ENCODE measurements around the gene RUVBL1. TPM values are rescaled to one million over a fixed set of nuclear protein-coding genes. Genes with fewer than 3 reads are reported as not detected.
A peak's percentile ranks its signal among the peaks of the same experiment; 100 is the strongest.

Gene RUVBL1
- total and polyA plus RNA-seq, 8 donors: 3.7 to 13.3 (median 10.0) TPM

- DNase-seq: no peak
- Histone ChIP-seq H3K9me3 (no peaks in the 10 kb centered on the region), H3K4me1 (peaks cover 28 to 30% (median 29%) of the 10 kb centered on the region in 3 donors), H3K27ac (no peak overlapping the region), H3K4me3 (no peak overlapping the region), H3K36me3 (no peaks in the 10 kb centered on the region), H3K27me3 (no peaks in the 10 kb centered on the region)
- WGBS, 2 donors: 89 to 92% methylated on average over 5 of the region's 5 CpGs
- TF ChIP-seq CTCF (IDR thresholded peaks at IDR 0.05): no peak
- intact Hi-C loops (cut with DNase I): loop anchor here in 1 of 3 donors (5.0 kb wide), 1 partner anchor 54 kb away; no protein-coding TSS in a partner anchor
- no peak for FAIRE-seq
- no peak for ATAC-seq
These were observed 45.3 kb downstream of the RUVBL1 start for GRCh38 chr3:128078322-128078721.

- Histone ChIP-seq H3K27me3 (no peaks in the 10 kb centered on the region), H3K27ac (no peak overlapping the region), H3K9me3 (no peaks in the 10 kb centered on the region), H3K4me1 (peaks cover 22 to 26% (median 23%) of the 10 kb centered on the region in 3 donors), H3K4me3 (no peak overlapping the region), H3K36me3 (no peaks in the 10 kb centered on the region)
- DNase-seq (no peak), ATAC-seq (no peak), FAIRE-seq (no peak)
- intact Hi-C loops (cut with DNase I): loop anchor here in 1 of 3 donors (5.0 kb wide), 1 partner anchor 55 kb away; no protein-coding TSS in a partner anchor
- WGBS, 2 donors: 0 to 89% methylated on average over 1 of the region's 1 CpG
- TF ChIP-seq CTCF (IDR thresholded peaks at IDR 0.05): no peak
These were observed 45.9 kb downstream of the RUVBL1 start for GRCh38 chr3:128077665-128078064.

GRCh38 chr3:128077202-128077624 lies 46.4 kb downstream of the RUVBL1 start:
- no peak for TF ChIP-seq CTCF (IDR thresholded peaks at IDR 0.05)
- Histone ChIP-seq H3K4me3 (peak overlapping the region in 2 of 4 donors; percentile 31 to 44), H3K4me1 (peaks cover 17 to 22% (median 18%) of the 10 kb centered on the region in 3 donors), H3K27me3 (no peaks in the 10 kb centered on the region), H3K27ac (no peak overlapping the region), H3K36me3 (no peaks in the 10 kb centered on the region), H3K9me3 (no peaks in the 10 kb centered on the region)
- 43 to 68% methylated on average over 11 of the region's 11 CpGs for whole genome bisulfite sequencing, 2 donors
- DNase-seq (no peak), FAIRE-seq (no peak), ATAC-seq (no peak)
- intact Hi-C loops (cut with DNase I): loop anchor here in 1 of 3 donors (5.0 kb wide), 1 partner anchor 55 kb away; no protein-coding TSS in a partner anchor

- no peaks in the 10 kb centered on the region for H3K27me3 ChIP-seq
- 61 to 63% methylated on average over 70 to 79 of the region's 79 CpGs for WGBS, 2 donors
- H3K4me1 ChIP-seq: peaks cover 11 to 16% (median 14%) of the 10 kb centered on the region in 3 donors
- ATAC-seq (peak in 2 of 4 donors; percentile 2 to 15), FAIRE-seq (no peak), DNase-seq (peak in 1 of 6 donors; percentile 74)
- H3K27ac ChIP-seq: no peak overlapping the region
- H3K9me3 ChIP-seq: no peaks in the 10 kb centered on the region
- intact Hi-C loops (cut with DNase I): loop anchor here in 1 of 3 donors (5.0 kb wide), 1 partner anchor 56 kb away; no protein-coding TSS in a partner anchor
- TF ChIP-seq CTCF (IDR thresholded peaks at IDR 0.05): no peak
- H3K36me3 ChIP-seq: no peaks in the 10 kb centered on the region
- H3K4me3 ChIP-seq: peak overlapping the region in 2 of 4 donors; percentile 31 to 44
These were observed 47.0 kb downstream of the RUVBL1 start for GRCh38 chr3:128076483-128077201.

All from pancreas (tissue), 10 donors.